Measurements from ENCODE around the gene TUBB3. TPM values are rescaled to one million over a fixed set of nuclear protein-coding genes. Genes with fewer than 3 reads are reported as not detected.
"Not testable (repeated sequence)": the region's sequence is repeated elsewhere in the genome, so short reads cannot be mapped to it uniquely, and the experiment has no call there.

TUBB3 gene
- total RNA-seq, 1 donor from 2014 or later, result 833 TPM

DNA sequence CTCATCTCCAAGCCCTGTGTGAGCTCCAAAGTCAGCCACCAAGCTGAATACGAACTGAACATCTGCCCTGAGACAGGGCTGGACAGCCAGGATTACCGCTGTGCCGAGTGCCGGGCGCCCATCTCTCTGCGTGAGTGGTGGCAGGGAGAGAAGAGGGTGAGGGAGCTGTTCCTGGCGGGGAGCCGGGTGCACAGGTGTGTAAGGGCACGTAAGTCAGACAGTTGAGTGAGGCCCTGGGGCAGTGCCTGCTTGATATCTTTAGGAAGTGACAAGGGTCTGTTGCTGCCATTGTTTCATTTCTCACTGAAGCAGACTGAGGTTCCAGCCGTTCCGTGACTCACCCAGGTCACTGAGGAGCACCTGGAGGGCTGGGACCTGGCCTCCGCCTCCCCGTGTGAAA is 37.8 kb downstream of the TUBB3 start:
- DNase-seq (ENCODE audit: low read depth), result no peak
- H3K4me3 ChIP-seq (ENCODE audit: low read depth, low read length), result no peak overlapping the region
- TF ChIP-seq, protein P1, sequence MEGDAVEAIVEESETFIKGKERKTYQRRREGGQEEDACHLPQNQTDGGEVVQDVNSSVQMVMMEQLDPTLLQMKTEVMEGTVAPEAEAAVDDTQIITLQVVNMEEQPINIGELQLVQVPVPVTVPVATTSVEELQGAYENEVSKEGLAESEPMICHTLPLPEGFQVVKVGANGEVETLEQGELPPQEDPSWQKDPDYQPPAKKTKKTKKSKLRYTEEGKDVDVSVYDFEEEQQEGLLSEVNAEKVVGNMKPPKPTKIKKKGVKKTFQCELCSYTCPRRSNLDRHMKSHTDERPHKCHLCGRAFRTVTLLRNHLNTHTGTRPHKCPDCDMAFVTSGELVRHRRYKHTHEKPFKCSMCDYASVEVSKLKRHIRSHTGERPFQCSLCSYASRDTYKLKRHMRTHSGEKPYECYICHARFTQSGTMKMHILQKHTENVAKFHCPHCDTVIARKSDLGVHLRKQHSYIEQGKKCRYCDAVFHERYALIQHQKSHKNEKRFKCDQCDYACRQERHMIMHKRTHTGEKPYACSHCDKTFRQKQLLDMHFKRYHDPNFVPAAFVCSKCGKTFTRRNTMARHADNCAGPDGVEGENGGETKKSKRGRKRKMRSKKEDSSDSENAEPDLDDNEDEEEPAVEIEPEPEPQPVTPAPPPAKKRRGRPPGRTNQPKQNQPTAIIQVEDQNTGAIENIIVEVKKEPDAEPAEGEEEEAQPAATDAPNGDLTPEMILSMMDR (conservative IDR thresholded peaks at IDR 0.05; ENCODE audit: low read depth, low read length), result no peak

DNA sequence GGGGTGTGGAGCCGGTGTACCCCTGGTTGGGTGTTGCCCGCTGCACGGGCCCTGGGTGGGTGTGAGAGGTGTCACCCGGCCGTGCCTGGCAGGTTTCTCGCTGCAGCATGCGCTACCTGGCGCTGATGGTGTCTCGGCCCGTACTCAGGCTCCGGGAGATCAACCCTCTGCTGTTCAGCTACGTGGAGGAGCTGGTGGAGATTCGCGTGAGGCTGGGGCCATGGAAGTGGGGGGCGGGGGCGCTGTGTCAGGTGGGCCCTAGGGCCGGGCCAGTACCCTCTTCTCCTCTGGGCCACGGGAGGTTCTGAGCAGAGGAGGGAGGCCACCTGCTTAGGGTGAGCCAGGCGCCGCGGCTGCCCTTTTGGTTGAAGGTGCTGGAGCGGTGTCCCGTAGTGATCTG is 38.8 kb downstream of the TUBB3 start:
- DNase-seq (ENCODE audit: low read depth), result no peak
- TF ChIP-seq, protein P1 (conservative IDR thresholded peaks at IDR 0.05; ENCODE audit: low read depth, low read length), result no peak
- H3K4me3 ChIP-seq (ENCODE audit: low read depth, low read length), result no peak overlapping the region

DNA sequence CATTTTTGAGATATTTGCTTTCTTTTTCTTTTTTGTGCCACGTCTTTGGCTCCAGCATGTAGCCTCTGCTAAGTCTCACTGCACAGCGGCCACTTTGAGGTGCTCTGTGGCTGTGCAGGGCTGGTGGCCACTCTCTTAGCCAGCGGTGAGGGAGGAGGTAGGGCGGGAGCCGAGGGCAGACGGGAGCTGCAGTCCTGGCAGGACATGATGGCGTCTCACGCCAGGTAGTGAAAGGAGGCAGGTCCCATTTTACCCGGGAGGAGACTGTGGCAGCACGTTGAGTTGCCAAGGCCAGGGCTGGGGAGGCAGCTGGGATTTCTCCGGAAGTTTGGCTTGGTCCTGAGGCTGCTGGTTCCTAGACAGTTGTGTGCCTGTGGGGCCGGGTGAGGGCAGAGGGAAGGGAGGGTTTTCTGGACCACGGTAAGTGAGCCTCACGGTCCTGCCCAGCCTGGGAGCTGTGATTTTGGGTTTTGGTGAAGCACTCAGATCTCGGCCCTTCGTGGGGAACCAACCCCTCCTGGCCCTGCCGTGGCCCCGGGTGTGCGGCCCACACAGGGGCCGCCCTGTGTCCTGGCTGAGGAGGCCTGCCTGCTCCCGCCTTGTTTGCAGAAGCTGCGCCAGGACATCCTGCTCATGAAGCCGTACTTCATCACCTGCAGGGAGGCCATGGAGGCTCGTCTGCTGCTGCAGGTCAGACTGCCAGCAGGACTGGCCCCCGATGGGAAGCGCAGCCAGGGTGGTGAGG is 39.8 kb downstream of the TUBB3 start:
- no peak overlapping the region for H3K4me3 ChIP-seq (ENCODE audit: low read depth, low read length)
- TF ChIP-seq, protein P1 (conservative IDR thresholded peaks at IDR 0.05; ENCODE audit: low read depth, low read length), result no peak
- no peak for DNase-seq (ENCODE audit: low read depth)

DNA sequence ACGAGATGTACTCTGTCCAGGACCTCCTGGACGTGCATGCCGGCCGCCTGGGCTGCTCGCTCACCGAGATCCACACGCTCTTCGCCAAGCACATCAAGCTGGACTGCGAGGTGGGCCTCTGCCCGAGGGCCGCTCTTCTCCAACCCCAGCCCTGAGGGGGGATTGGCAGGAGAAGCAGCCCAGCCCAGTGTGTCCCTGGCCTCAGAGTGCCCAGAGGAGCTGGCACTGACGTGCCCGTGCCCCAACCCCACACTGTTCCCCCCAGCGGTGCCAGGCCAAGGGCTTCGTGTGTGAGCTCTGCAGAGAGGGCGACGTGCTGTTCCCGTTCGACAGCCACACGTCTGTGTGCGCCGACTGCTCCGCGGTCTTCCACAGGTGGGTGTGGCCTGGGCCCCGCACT is 41.1 kb downstream of the TUBB3 start:
- DNase-seq (ENCODE audit: low read depth), result no peak
- TF ChIP-seq, protein P1 (conservative IDR thresholded peaks at IDR 0.05; ENCODE audit: low read depth, low read length), result no peak
- no peak overlapping the region for H3K4me3 ChIP-seq (ENCODE audit: low read depth, low read length)

DNA sequence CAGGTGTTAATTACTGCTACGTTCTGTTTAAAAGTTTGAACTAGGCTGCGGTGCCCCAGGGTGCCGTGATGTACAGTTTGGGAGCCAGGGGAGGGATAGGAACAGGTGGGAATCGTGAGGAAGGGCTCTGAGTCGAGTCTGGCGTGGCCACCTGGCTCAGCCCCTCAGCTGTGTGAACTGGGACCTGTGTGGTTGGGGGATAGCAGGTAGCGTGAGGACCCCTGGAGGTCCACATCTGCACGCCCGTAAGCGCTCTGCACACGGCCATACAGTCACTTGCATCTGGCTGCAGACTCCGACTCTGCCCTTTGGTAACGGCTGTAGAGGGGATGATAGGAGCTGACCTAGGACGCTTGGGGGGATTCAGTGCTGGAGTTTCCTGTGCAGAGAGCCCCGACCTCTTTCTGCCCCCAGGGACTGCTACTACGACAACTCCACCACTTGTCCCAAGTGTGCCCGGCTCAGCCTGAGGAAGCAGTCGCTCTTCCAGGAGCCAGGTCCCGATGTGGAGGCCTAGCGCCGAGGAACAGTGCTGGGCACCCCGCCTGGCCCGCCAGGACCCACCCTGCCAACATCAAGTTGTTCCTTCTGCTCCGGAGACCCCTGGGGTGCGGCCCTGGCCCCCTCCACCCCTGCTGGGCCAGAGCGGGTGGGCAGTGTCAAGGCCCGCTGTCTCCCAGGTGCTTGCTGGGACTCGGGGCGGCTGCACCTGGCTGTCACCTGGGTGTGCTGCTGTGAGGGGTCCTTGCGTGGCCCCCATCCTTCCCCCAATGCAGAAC is 42.5 kb downstream of the TUBB3 start:
- no peak overlapping the region for H3K4me3 ChIP-seq (ENCODE audit: low read depth, low read length)
- TF ChIP-seq, protein P1 (conservative IDR thresholded peaks at IDR 0.05; ENCODE audit: low read depth, low read length), result no peak
- DNase-seq (ENCODE audit: low read depth), result no peak

DNA sequence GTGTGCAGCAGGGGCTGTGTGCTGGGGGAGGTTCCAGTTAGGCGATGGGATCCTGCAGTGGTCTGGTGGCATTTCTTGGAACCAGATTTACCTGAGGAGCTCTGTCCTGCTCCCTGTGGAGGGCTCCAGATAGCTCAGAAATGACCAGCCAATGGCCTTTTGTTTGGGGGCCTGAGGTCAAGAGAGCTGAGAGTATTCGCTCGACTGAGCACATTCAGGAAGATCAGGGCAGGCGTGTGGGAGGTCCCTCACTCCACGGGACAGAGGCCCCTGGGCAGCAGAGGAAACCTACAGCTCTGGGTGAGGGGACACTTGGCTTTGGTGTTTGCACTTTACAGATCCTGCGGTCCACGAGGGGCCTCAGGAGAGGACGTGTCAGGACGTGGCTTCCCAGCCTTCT is 43.6 kb downstream of the TUBB3 start:
- DNase-seq (ENCODE audit: low read depth), result no peak
- TF ChIP-seq, protein P1 (conservative IDR thresholded peaks at IDR 0.05; ENCODE audit: low read depth, low read length), result no peak
- no peak overlapping the region for H3K4me3 ChIP-seq (ENCODE audit: low read depth, low read length)

DNA sequence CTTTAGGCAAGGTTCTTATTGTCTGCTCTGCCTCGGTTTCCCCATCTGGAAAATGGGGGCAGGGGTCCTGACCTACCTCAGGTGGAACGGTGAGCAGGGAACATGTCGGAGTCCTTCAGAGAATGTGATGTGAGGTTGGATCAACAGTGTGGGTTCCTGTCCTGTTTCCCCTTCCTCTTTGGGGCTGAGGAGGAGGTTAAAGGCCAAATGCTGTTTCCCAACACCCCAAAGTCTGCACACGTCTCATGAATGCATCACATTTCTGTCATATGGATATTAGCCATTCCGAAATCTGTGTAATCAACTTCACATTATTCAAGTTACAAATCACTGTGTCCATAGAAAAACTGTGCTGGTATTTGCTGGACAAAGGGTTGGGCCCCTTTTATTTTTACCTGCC is 44.3 kb downstream of the TUBB3 start:
- not testable (repeated sequence) for DNase-seq (ENCODE audit: low read depth); H3K4me3 ChIP-seq (ENCODE audit: low read depth, low read length)

DNA sequence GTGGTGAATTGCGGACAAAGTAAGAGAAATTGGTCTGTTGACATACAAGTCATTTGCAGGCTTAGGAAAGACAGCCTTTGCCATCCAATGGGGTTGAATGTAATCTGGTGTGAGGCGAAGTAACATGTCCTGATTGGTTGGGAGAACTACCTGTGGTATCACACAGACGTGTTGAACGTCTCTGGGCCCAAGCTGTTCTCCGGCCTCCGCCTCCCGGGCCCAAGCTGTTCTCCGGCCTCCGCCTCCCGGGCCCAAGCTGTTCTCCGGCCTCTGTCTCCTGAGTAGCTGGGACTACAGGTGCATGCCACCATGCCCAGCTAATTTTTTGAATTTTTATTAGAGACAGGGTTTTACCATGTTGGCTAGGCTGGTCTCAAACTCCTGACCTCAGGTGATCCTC is 44.9 kb downstream of the TUBB3 start:
- not testable (repeated sequence) for DNase-seq (ENCODE audit: low read depth); H3K4me3 ChIP-seq (ENCODE audit: low read depth, low read length)

Data from epithelial cell of proximal tubule (primary cell).